SK-N-SH (cell line): ENCODE measurements around the gene KIF3B.

Experiments used
- CHD2 ChIP-seq: fragments of 150-350 bp; IDR thresholded peaks from 2 replicates; pipeline ENCODE4 v1.6.1; 2018; ENCODE audit warnings: low read length; ENCODE audit not compliant: partially characterized antibody
- CTCF ChIP-seq: fragments of 200-600 bp; sonication (generic); IDR thresholded peaks from 2 replicates; pipeline ENCODE4 v1.6.1; 2017; ENCODE audit warnings: antibody characterized with exemption, mild to moderate bottlenecking, moderate library complexity
- YY1 ChIP-seq: IDR thresholded peaks from 2 replicates; pipeline ENCODE4 v1.4.0; 2012; ENCODE audit warnings: low read depth, mild to moderate bottlenecking

- TF ChIP-seq CHD2 = no peak
- no peak for TF ChIP-seq YY1
- no peak for TF ChIP-seq CTCF
Measured at GRCh38 chr20:32287231-32287638, 9.8 kb downstream of the KIF3B start.
